ENCODE data around the gene PTPN9. TPM values are rescaled to one million over a fixed set of nuclear protein-coding genes. Genes with fewer than 3 reads are reported as not detected.
"Not testable (repeated sequence)": the region's sequence is repeated elsewhere in the genome, so short reads cannot be mapped to it uniquely, and the experiment has no call there.

PTPN9 gene
- polyA plus RNA-seq, 5 donors: 42.9 to 46.4 (median 46.1) TPM

GRCh38 chr15:75586422-75586821 lies 7.3 kb upstream of the PTPN9 start:
- not testable (repeated sequence) for DNase-seq

GRCh38 chr15:75584121-75584520 lies 5.0 kb upstream of the PTPN9 start:
- no peak for DNase-seq

GRCh38 chr15:75583701-75584100 lies 4.6 kb upstream of the PTPN9 start:
- no peak for DNase-seq

GRCh38 chr15:75582943-75583342 lies 3.8 kb upstream of the PTPN9 start:
- DNase-seq: not testable (repeated sequence)

- peak in 1 of 2 donors; percentile 7 for DNase-seq
These were observed 755 bp downstream of the PTPN9 start for GRCh38 chr15:75578173-75578947.

GRCh38 chr15:75577401-75578172 lies 1.5 kb downstream of the PTPN9 start:
- peak in 1 of 2 donors; percentile 6 for DNase-seq

- DNase-seq: no peak
These were observed 5.3 kb downstream of the PTPN9 start for GRCh38 chr15:75573648-75574384.

- DNase-seq: no peak
These were observed 8.8 kb downstream of the PTPN9 start for GRCh38 chr15:75570126-75570845.

- no peak for DNase-seq
These were observed 13.8 kb downstream of the PTPN9 start for GRCh38 chr15:75565062-75565970.

- no peak for DNase-seq
These were observed 17.2 kb downstream of the PTPN9 start for GRCh38 chr15:75561888-75562287.

GRCh38 chr15:75559360-75559759 lies 19.8 kb downstream of the PTPN9 start:
- not testable (repeated sequence) for DNase-seq

- DNase-seq: not testable (repeated sequence)
These were observed 20.2 kb downstream of the PTPN9 start for GRCh38 chr15:75558955-75559354.

GRCh38 chr15:75554717-75555116 lies 24.4 kb downstream of the PTPN9 start:
- DNase-seq: no peak

- no peak for DNase-seq
These were observed 25.5 kb downstream of the PTPN9 start for GRCh38 chr15:75553659-75554058.

GRCh38 chr15:75551091-75551490 lies 28.0 kb downstream of the PTPN9 start:
- DNase-seq: no peak

- no peak for DNase-seq
These were observed 34.1 kb downstream of the PTPN9 start for GRCh38 chr15:75545064-75545463.

- DNase-seq: no peak
These were observed 34.8 kb downstream of the PTPN9 start for GRCh38 chr15:75544359-75544758.

- DNase-seq: not testable (repeated sequence)
These were observed 36.1 kb downstream of the PTPN9 start for GRCh38 chr15:75542949-75543545.

- no peak for DNase-seq
These were observed 36.7 kb downstream of the PTPN9 start for GRCh38 chr15:75542386-75542797.

- DNase-seq: no peak
These were observed 40.7 kb downstream of the PTPN9 start for GRCh38 chr15:75538376-75538775.

Measured in right lung (tissue), 5 donors.